ENCODE results near the gene FOXK2. TPM values are rescaled to one million over a fixed set of nuclear protein-coding genes. Genes with fewer than 3 reads are reported as not detected.
"Not testable (repeated sequence)": the region's sequence is repeated elsewhere in the genome, so short reads cannot be mapped to it uniquely, and the experiment has no call there.

The FOXK2 gene
- total and polyA plus RNA-seq, 2 experiments from 2014 or later, result 5.6 to 43.0 TPM

DNA sequence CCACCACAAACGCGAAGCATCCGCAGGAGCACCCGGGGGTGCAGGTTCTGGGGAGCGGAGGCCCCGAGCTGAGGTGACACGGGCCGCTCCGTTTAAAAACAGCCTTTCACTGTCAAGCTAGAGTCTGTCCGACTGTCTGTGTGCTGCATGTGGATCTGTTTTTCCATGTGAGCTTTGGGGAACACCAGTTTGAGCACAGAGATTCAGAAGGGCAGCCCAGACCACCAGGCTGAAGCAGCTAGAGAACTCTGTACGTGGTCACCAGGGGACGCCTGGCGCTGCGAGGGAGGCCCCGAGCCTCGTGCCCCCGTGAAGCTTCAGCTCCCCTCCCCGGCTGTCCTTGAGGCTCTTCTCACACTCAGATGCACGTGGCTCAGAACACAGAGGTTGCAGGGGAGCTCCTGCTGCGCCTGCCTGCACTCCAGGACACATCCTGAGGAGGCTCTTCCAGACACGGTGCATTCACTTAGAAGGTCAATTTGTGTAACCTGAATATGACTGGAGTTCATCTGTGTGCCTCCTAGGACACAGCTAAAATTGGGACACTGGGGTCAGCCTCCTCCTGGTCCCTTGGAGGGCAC is 15.7 kb upstream of the FOXK2 start:
- no peaks in the 10 kb centered on the region for H3K79me2 ChIP-seq (ENCODE audit: insufficient read depth)
- TF ChIP-seq EZH2 (IDR thresholded peaks at IDR 0.05; ENCODE audit: insufficient read depth, poor library complexity, severe bottlenecking), result no peak
- no peak for TF ChIP-seq EZH2phosphoT487 (IDR thresholded peaks at IDR 0.05; ENCODE audit: insufficient read depth, low read depth)
- in situ Hi-C loops (cut with MboI), result no loop called here

DNA sequence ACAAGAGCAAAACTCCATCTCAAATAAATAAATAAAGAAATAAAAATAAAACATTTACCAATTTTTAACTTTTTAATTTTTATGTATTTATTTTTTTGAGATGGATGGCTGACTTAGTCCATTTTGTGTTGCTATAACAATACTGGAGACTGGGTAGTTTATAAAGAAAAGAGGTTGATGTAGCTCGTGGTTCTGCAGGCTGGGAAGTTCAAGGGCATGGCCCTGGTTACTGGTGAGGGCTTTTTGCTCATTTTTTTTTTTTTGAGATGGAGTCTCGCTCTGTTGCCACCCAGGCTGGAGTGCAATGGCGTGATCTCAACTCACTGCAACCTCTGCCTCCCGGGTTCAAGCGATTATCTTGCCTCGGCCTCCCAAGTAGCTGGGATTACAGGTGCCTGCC is 14.2 kb upstream of the FOXK2 start:
- Histone ChIP-seq H3K4me3 (no peak overlapping the region), H3K9me3 (ENCODE audit: low read depth) (no peaks in the 10 kb centered on the region), H3K9ac (no peak overlapping the region), H3K4me2 (ENCODE audit: unreplicated experiment) (no peak overlapping the region), H2AFZ (no peak overlapping the region), H3K27ac (no peak overlapping the region), H3K79me2 (ENCODE audit: insufficient read depth) (no peaks in the 10 kb centered on the region), H3K4me1 (ENCODE audit: insufficient read depth) (no peaks in the 10 kb centered on the region), H3K36me3 (ENCODE audit: low read depth) (no peaks in the 10 kb centered on the region), H3K27me3 (replicated peaks; ENCODE audit: insufficient read depth) (no peaks in the 10 kb centered on the region), H3F3A (ENCODE audit: insufficient read depth) (0 out of 2 replicates have a peak, but pooled peaks cover 3% of the 10 kb centered on the region), H4K20me1 (ENCODE audit: insufficient read depth) (no peaks in the 10 kb centered on the region), H3K9me2 (ENCODE audit: insufficient read depth) (no peaks in the 10 kb centered on the region)
- in situ Hi-C loops (cut with MboI), result no loop called here
- TF ChIP-seq EZH2phosphoT487 (IDR thresholded peaks at IDR 0.05; ENCODE audit: insufficient read depth, low read depth) (no peak), EZH2 (IDR thresholded peaks at IDR 0.05; ENCODE audit: insufficient read depth, poor library complexity, severe bottlenecking) (no peak)
- WGBS, 2 experiments (ENCODE audit: low coverage in 1 of 2, low lambda C conversion rate in 2 of 2, missing lambda C conversion rate in 2 of 2), result 76 to 80% methylated on average over 6 of the region's 6 CpGs
- DNase-seq, result no peak

More for the DNA sequence above, 15.7 kb upstream of the FOXK2 start:
- no peak overlapping the region for H3K9ac ChIP-seq
- H3K4me1 ChIP-seq (ENCODE audit: insufficient read depth), result no peaks in the 10 kb centered on the region
- H3K4me3 ChIP-seq, result no peak overlapping the region
- WGBS, 2 experiments (ENCODE audit: low coverage in 1 of 2, low lambda C conversion rate in 2 of 2, missing lambda C conversion rate in 2 of 2), result 79 to 82% methylated on average over 21 of the region's 21 CpGs
- H3K9me2 ChIP-seq (ENCODE audit: insufficient read depth), result no peaks in the 10 kb centered on the region
- no peak overlapping the region for H3K4me2 ChIP-seq (ENCODE audit: unreplicated experiment)
- no peak overlapping the region for H2AFZ ChIP-seq
- H3K36me3 ChIP-seq (ENCODE audit: low read depth), result no peaks in the 10 kb centered on the region
- H4K20me1 ChIP-seq (ENCODE audit: insufficient read depth), result no peaks in the 10 kb centered on the region
- H3K27ac ChIP-seq, result no peak overlapping the region
- no peaks in the 10 kb centered on the region for H3K27me3 ChIP-seq (replicated peaks; ENCODE audit: insufficient read depth)
- 0 out of 2 replicates have a peak, but pooled peaks cover 3% of the 10 kb centered on the region for H3F3A ChIP-seq (ENCODE audit: insufficient read depth)
- no peaks in the 10 kb centered on the region for H3K9me3 ChIP-seq (ENCODE audit: low read depth)
- DNase-seq, result no peak

DNA sequence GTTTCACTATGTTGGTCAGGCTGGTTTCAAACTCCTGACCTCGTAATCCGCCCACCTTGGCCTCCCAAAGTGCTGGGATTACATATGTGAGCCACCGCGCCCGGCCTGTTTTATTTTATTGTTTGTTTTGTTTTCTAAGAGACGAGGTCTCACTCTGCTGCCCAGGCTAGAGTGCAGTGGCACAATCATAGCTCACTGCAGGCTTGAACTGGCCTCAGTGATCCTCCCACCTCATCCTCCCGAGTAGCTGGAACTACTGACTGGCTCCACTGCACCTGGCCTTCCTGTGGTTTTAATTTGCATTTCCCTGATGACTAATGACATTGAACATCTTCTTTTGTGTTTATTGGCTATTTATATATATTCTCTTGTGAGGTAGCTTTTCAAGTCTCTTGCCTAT is 13.1 kb upstream of the FOXK2 start:
- in situ Hi-C loops (cut with MboI); H3K4me2 ChIP-seq (ENCODE audit: unreplicated experiment); H3K4me3 ChIP-seq; H2AFZ ChIP-seq; H3F3A ChIP-seq (ENCODE audit: insufficient read depth); H3K4me1 ChIP-seq (ENCODE audit: insufficient read depth); H3K36me3 ChIP-seq (ENCODE audit: low read depth); H3K9ac ChIP-seq; DNase-seq; H3K79me2 ChIP-seq (ENCODE audit: insufficient read depth); H3K27me3 ChIP-seq (replicated peaks; ENCODE audit: insufficient read depth); H4K20me1 ChIP-seq (ENCODE audit: insufficient read depth); H3K27ac ChIP-seq; H3K9me3 ChIP-seq (ENCODE audit: low read depth); H3K9me2 ChIP-seq (ENCODE audit: insufficient read depth): not testable (repeated sequence)
- WGBS, 2 experiments (ENCODE audit: low coverage in 1 of 2, low lambda C conversion rate in 2 of 2, missing lambda C conversion rate in 2 of 2), result 84 to 89% methylated on average over 7 of the region's 7 CpGs

DNA sequence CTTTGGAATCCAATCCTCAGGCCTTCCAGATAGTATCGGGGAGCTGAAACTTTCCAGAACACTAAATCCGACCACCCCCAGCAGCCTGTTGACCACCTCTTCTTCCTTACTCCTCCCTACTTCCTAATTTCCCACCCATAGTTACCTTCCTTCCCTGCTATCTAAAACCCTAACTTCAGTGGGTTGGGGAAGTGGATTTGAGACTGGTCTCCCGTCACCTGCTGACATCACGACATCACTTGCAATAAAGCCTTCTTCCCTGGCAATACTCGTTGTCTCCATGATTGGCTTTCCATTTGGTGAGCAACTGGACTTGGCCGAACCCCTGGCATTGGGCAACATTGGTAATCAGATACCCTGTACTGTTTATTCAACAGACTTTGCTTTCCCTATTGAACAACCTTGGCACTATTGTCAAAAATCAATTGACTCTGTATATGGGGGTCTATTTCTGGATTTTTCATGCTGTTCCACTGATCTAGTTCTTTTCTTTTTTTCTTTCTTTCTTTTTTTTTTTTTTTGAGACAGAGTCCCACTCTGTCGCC is 11.8 kb upstream of the FOXK2 start:
- whole genome bisulfite sequencing, 2 experiments (ENCODE audit: low coverage in 1 of 2, low lambda C conversion rate in 2 of 2, missing lambda C conversion rate in 2 of 2), result 79 to 80% methylated on average over 7 of the region's 7 CpGs
- H4K20me1 ChIP-seq (ENCODE audit: insufficient read depth), result no peaks in the 10 kb centered on the region

DNA sequence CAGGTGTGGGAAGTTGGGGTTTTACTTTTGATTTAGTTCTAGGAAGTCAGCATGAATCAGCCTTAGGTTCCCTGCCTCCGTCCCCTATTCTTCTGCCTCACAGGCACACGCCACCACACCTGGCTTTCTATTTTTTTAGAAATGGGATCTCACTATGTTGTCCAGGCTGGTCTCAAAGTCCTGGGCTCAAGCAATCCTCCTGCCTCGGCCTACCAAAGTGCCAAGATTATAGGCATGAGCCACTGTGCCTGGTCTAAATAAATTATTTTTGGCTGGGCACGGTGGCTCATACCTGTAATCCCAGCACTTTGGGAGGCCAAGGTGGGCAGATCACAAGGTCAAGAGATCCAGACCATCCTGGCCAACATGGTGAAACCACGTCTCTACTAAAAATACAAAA is 7.9 kb upstream of the FOXK2 start:
- H2AFZ ChIP-seq; H3K27ac ChIP-seq; H3K4me2 ChIP-seq (ENCODE audit: unreplicated experiment); in situ Hi-C loops (cut with MboI); H3K4me1 ChIP-seq (ENCODE audit: insufficient read depth); H3K4me3 ChIP-seq; DNase-seq; H3K9me3 ChIP-seq (ENCODE audit: low read depth); H3K36me3 ChIP-seq (ENCODE audit: low read depth); H3K9me2 ChIP-seq (ENCODE audit: insufficient read depth); H3F3A ChIP-seq (ENCODE audit: insufficient read depth); H3K79me2 ChIP-seq (ENCODE audit: insufficient read depth); H4K20me1 ChIP-seq (ENCODE audit: insufficient read depth); H3K27me3 ChIP-seq (replicated peaks; ENCODE audit: insufficient read depth); H3K9ac ChIP-seq: not testable (repeated sequence)
- 82 to 93% methylated on average over 5 of the region's 5 CpGs for WGBS, 2 experiments (ENCODE audit: low coverage in 1 of 2, low lambda C conversion rate in 2 of 2, missing lambda C conversion rate in 2 of 2)

More for the DNA sequence above, 11.8 kb upstream of the FOXK2 start:
- Histone ChIP-seq H3K27ac (no peak overlapping the region), H3K4me2 (ENCODE audit: unreplicated experiment) (no peak overlapping the region), H3K4me3 (no peak overlapping the region), H3K9me2 (ENCODE audit: insufficient read depth) (no peaks in the 10 kb centered on the region), H3F3A (ENCODE audit: insufficient read depth) (no peaks in the 10 kb centered on the region), H3K27me3 (replicated peaks; ENCODE audit: insufficient read depth) (no peaks in the 10 kb centered on the region), H3K9me3 (ENCODE audit: low read depth) (no peaks in the 10 kb centered on the region), H2AFZ (no peak overlapping the region), H3K4me1 (ENCODE audit: insufficient read depth) (no peaks in the 10 kb centered on the region), H3K9ac (no peak overlapping the region), H3K36me3 (ENCODE audit: low read depth) (no peaks in the 10 kb centered on the region), H3K79me2 (ENCODE audit: insufficient read depth) (no peaks in the 10 kb centered on the region)
- DNase-seq, result no peak
- TF ChIP-seq EZH2 (IDR thresholded peaks at IDR 0.05; ENCODE audit: insufficient read depth, poor library complexity, severe bottlenecking) (no peak), EZH2phosphoT487 (IDR thresholded peaks at IDR 0.05; ENCODE audit: insufficient read depth, low read depth) (no peak)
- in situ Hi-C loops (cut with MboI), result no loop called here

DNA sequence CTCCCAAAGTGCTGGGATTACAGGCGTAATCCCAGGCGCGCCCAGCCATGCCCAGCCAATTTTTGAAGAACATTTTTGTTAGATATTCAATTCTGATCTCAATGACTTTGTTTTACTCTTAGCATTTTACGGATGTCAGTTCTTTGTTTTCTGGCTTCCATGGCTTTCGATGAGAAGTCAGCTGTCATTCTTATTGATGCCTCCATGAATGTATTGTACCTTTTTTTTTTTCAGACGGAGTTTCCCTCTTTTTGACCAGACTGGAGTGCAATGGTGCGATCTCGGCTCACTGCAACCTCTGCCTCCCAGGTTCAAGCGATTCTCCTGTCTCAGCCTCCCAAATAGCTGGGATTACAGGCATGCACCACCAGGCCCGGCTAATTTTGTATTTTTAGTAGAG is 5.7 kb upstream of the FOXK2 start:
- H3F3A ChIP-seq (ENCODE audit: insufficient read depth); H2AFZ ChIP-seq; in situ Hi-C loops (cut with MboI); H3K4me1 ChIP-seq (ENCODE audit: insufficient read depth); H3K79me2 ChIP-seq (ENCODE audit: insufficient read depth); H3K9ac ChIP-seq; H3K36me3 ChIP-seq (ENCODE audit: low read depth); H3K4me3 ChIP-seq; H3K27ac ChIP-seq; H3K27me3 ChIP-seq (replicated peaks; ENCODE audit: insufficient read depth); DNase-seq; H4K20me1 ChIP-seq (ENCODE audit: insufficient read depth); H3K4me2 ChIP-seq (ENCODE audit: unreplicated experiment); H3K9me3 ChIP-seq (ENCODE audit: low read depth); H3K9me2 ChIP-seq (ENCODE audit: insufficient read depth): not testable (repeated sequence)
- WGBS, 2 experiments (ENCODE audit: low coverage in 1 of 2, low lambda C conversion rate in 2 of 2, missing lambda C conversion rate in 2 of 2), result 89 to 91% methylated on average over 10 of the region's 10 CpGs

Data from GM23248 (cell line).